ENCODE measurements around the gene FUZ. TPM values are rescaled to one million over a fixed set of nuclear protein-coding genes. Genes with fewer than 3 reads are reported as not detected.

Gene FUZ
- total RNA-seq, 2 donors from 2014 or later, result 7.4 to 14.9 TPM

- no peak for DNase-seq
- peaks cover 7% of the 10 kb centered on the region for H3K4me1 ChIP-seq
- peaks cover 11% of the 10 kb centered on the region for H3K36me3 ChIP-seq
Measured at GRCh38 chr19:49857061-49857837, 44.2 kb upstream of the FUZ start.

GRCh38 chr19:49856574-49857021, 43.5 kb upstream of the FUZ start:
- Histone ChIP-seq H3K9ac (ENCODE audit: low read depth in 2 of 2, low read length in 2 of 2) (no peak overlapping the region), H3K4me3 (no peak overlapping the region), H3K27ac (no peak overlapping the region), H3K36me3 (peaks cover 11% of the 10 kb centered on the region), H3K4me1 (peaks cover 7% of the 10 kb centered on the region), H3K27me3 (no peaks in the 10 kb centered on the region), H3K9me3 (no peaks in the 10 kb centered on the region)
- intact Hi-C loops (cut with DNase I), result no loop called here
- TF ChIP-seq CTCF (IDR thresholded peaks at IDR 0.05), result no peak
- no peak for DNase-seq

More at GRCh38 chr19:49857061-49857837, 44.2 kb upstream of the FUZ start:
- intact Hi-C loops (cut with DNase I), result no loop called here
- no peak overlapping the region for H3K4me3 ChIP-seq
- no peak overlapping the region for H3K9ac ChIP-seq (ENCODE audit: low read depth in 2 of 2, low read length in 2 of 2)
- no peaks in the 10 kb centered on the region for H3K27me3 ChIP-seq
- no peak overlapping the region for H3K27ac ChIP-seq
- H3K9me3 ChIP-seq, result no peaks in the 10 kb centered on the region
- TF ChIP-seq CTCF (IDR thresholded peaks at IDR 0.05), result no peak

GRCh38 chr19:49855676-49856573, 42.8 kb upstream of the FUZ start:
- DNase-seq, result peak; percentile 21
- H3K36me3 ChIP-seq, result peaks cover 11% of the 10 kb centered on the region
- no peak overlapping the region for H3K9ac ChIP-seq (ENCODE audit: low read depth in 2 of 2, low read length in 2 of 2)
- H3K4me3 ChIP-seq, result no peak overlapping the region
- H3K9me3 ChIP-seq, result no peaks in the 10 kb centered on the region
- no peak for TF ChIP-seq CTCF (IDR thresholded peaks at IDR 0.05)
- H3K4me1 ChIP-seq, result peaks cover 7% of the 10 kb centered on the region
- intact Hi-C loops (cut with DNase I), result no loop called here
- no peak overlapping the region for H3K27ac ChIP-seq
- no peaks in the 10 kb centered on the region for H3K27me3 ChIP-seq

GRCh38 chr19:49855277-49855675, 42.2 kb upstream of the FUZ start:
- peaks cover 7% of the 10 kb centered on the region for H3K4me1 ChIP-seq
- no peaks in the 10 kb centered on the region for H3K27me3 ChIP-seq
- no peak overlapping the region for H3K27ac ChIP-seq
- H3K4me3 ChIP-seq, result no peak overlapping the region
- no peaks in the 10 kb centered on the region for H3K9me3 ChIP-seq
- DNase-seq, result no peak
- H3K36me3 ChIP-seq, result peaks cover 11% of the 10 kb centered on the region
- no peak for TF ChIP-seq CTCF (IDR thresholded peaks at IDR 0.05)
- intact Hi-C loops (cut with DNase I), result no loop called here
- no peak overlapping the region for H3K9ac ChIP-seq (ENCODE audit: low read depth in 2 of 2, low read length in 2 of 2)

- H3K27me3 ChIP-seq, result no peaks in the 10 kb centered on the region
- intact Hi-C loops (cut with DNase I), result no loop called here
- no peak overlapping the region for H3K4me3 ChIP-seq
- DNase-seq, result peak; percentile 34
- no peaks in the 10 kb centered on the region for H3K9me3 ChIP-seq
- no peak overlapping the region for H3K27ac ChIP-seq
- H3K36me3 ChIP-seq, result peaks cover 11% of the 10 kb centered on the region
- no peak for TF ChIP-seq CTCF (IDR thresholded peaks at IDR 0.05)
- peaks cover 7% of the 10 kb centered on the region for H3K4me1 ChIP-seq
- no peak overlapping the region for H3K9ac ChIP-seq (ENCODE audit: low read depth in 2 of 2, low read length in 2 of 2)
Measured at GRCh38 chr19:49854378-49855263, 41.5 kb upstream of the FUZ start.

Measured in colonic mucosa (tissue), 4 donors.